A673 (cell line): Measurements from ENCODE around the gene TRAPPC2L.

ENCODE experiments used
- CTCF ChIP-seq: fragments of 300-800, 200-600 bp; sonication (generic); conservative IDR thresholded peaks from 2 replicates; pipeline ENCODE4 v1.5.1; 2017; ENCODE audit warnings: low read depth, mild to moderate bottlenecking, antibody characterized with exemption, low read length, moderate library complexity, mixed read lengths
- EZH2 ChIP-seq: fragments of 200-600 bp; sonication (generic); IDR thresholded peaks from 2 replicates; pipeline ENCODE4 v1.6.1; 2017; ENCODE audit warnings: borderline replicate concordance, low read depth, mild to moderate bottlenecking, mixed read lengths, antibody characterized with exemption, low read length; ENCODE audit not compliant: poor library complexity, severe bottlenecking

- TF ChIP-seq CTCF (no peak), EZH2 (no peak)
These were observed 8.4 kb downstream of the TRAPPC2L start for GRCh38 chr16:88865310-88865709.
